Cerebellar cortex (tissue), 1 donor: Measurements from ENCODE around the gene HBP1.
"Not testable (repeated sequence)": the region's sequence is repeated elsewhere in the genome, so short reads cannot be mapped to it uniquely, and the experiment has no call there.

Source experiments
- DNase-seq: peaks from one replicate; pipeline ENCODE4 v3.0.0-alpha.2; 2015; ENCODE audit warnings: low spot score

HBP1 gene

GRCh38 chr7:107155726-107156125 is 13.1 kb upstream of the HBP1 start:
- DNase-seq = not testable (repeated sequence)

- no peak for DNase-seq
Observed at GRCh38 chr7:107157091-107157490, 11.7 kb upstream of the HBP1 start.

GRCh38 chr7:107158028-107158427 is 10.8 kb upstream of the HBP1 start:
- no peak for DNase-seq

- no peak for DNase-seq
Observed at GRCh38 chr7:107160389-107160788, 8.4 kb upstream of the HBP1 start.

GRCh38 chr7:107161415-107161814 is 7.4 kb upstream of the HBP1 start:
- no peak for DNase-seq

GRCh38 chr7:107162475-107162874 is 6.3 kb upstream of the HBP1 start:
- DNase-seq = no peak

- DNase-seq = no peak
Observed at GRCh38 chr7:107164092-107164491, 4.7 kb upstream of the HBP1 start.

GRCh38 chr7:107165341-107165740 is 3.5 kb upstream of the HBP1 start:
- DNase-seq = no peak

- no peak for DNase-seq
Observed at GRCh38 chr7:107166736-107167426, 1.9 kb upstream of the HBP1 start.

GRCh38 chr7:107167483-107168232 is 1.1 kb upstream of the HBP1 start:
- DNase-seq = peak; percentile 76

GRCh38 chr7:107169120-107170050 is 582 bp downstream of the HBP1 start:
- DNase-seq = peak; percentile 99

GRCh38 chr7:107170051-107170915 is 1.5 kb downstream of the HBP1 start:
- DNase-seq = no peak

GRCh38 chr7:107171496-107171895 is 2.7 kb downstream of the HBP1 start:
- DNase-seq = no peak

- DNase-seq = no peak
Observed at GRCh38 chr7:107172276-107173032, 3.7 kb downstream of the HBP1 start.

GRCh38 chr7:107173191-107173590 is 4.4 kb downstream of the HBP1 start:
- DNase-seq = no peak

GRCh38 chr7:107173691-107174406 is 5.0 kb downstream of the HBP1 start:
- no peak for DNase-seq

GRCh38 chr7:107179326-107180164 is 10.7 kb downstream of the HBP1 start:
- DNase-seq = no peak

GRCh38 chr7:107180378-107180777 is 11.6 kb downstream of the HBP1 start:
- no peak for DNase-seq

- no peak for DNase-seq
Observed at GRCh38 chr7:107181172-107181571, 12.4 kb downstream of the HBP1 start.
